Spleen (tissue), 7 donors: ENCODE results near the gene ZAR1.

Experiments
- CTCF ChIP-seq, 11 experiments: fragments of 200-600 bp in 7 of 11; fragments of 450-650 bp in 4 of 11; sonication (generic) in 4 of 11; IDR thresholded peaks in 8 of 11; conservative IDR thresholded peaks in 3 of 11; 1 replicate in 7 of 11; 2 replicates in 4 of 11; pipeline versions ENCODE4 v1.4.0 to v1.8.0; 2016 to 2021; ENCODE audit warnings: antibody characterized with exemption in 11 of 11, inconsistent platforms in 4 of 11, mild to moderate bottlenecking in 1 of 11
- POLR2A ChIP-seq, 3 donors: fragments of 450-650 bp; IDR thresholded peaks; one replicate each; pipeline ENCODE4 v1.5.1; 2017; ENCODE audit warnings: antibody characterized with exemption in 3 of 3, mild to moderate bottlenecking in 1 of 3
- donor health status: DM: no; HTN: no; CAD: no; lungs with moderate emphysema.
- donor health status: DM: no; HTN: no; CAD: no.
- donor health status: DM: no; HTN: no; CAD: no.

DNA sequence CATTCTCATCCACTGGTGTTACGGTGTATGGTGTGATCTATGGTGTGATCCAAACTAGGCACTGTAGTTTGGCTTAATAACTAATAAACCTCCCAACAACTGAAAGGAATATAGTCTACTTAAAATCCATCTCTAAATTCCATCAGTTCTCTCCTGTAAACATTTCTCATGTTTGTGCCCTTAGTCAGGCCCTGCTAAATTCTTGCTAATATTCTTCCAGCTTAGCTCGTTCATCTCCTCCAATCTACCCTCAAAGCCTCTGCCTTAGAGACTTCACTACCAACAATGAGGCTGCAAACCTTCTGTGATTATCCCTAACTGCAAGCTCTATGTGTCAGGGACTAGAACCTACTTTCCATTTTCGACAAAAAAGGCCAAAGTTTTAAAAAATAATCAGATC is 28.1 kb downstream of the ZAR1 start:
- TF ChIP-seq CTCF (IDR thresholded peaks at IDR 0.05 in 8 of 11, conservative IDR thresholded peaks at IDR 0.05 in 3 of 11) (no peak), POLR2A (IDR thresholded peaks at IDR 0.05) (no peak)
